22Rv1 (cell line): ENCODE data around the gene EIF3L.

ENCODE experiments used
- H3K27ac ChIP-seq: fragments of 450-650 bp; 2 replicates; pipeline ENCODE4 v1.5.1; 2017
- CTCF ChIP-seq: fragments of 450-650 bp; IDR thresholded peaks from 2 replicates; pipeline ENCODE4 v1.5.1; 2017; ENCODE audit warnings: mild to moderate bottlenecking
- ZFX ChIP-seq: fragments of 450-650 bp; IDR thresholded peaks from 2 replicates; pipeline ENCODE4 v1.6.1; 2017; ENCODE audit warnings: antibody characterized with exemption, borderline replicate concordance

The EIF3L gene

GRCh38 chr22:37916311-37916710, 67.1 kb downstream of the EIF3L start:
- TF ChIP-seq CTCF (no peak), ZFX (no peak)
- H3K27ac ChIP-seq = no peak overlapping the region

- TF ChIP-seq ZFX = no peak
- TF ChIP-seq CTCF = no peak
- no peak overlapping the region for H3K27ac ChIP-seq
Measured at GRCh38 chr22:37917874-37918548, 68.8 kb downstream of the EIF3L start.

GRCh38 chr22:37918580-37919270, 69.5 kb downstream of the EIF3L start:
- TF ChIP-seq ZFX = no peak
- no peak for TF ChIP-seq CTCF
- no peak overlapping the region for H3K27ac ChIP-seq

GRCh38 chr22:37920126-37920525, 70.9 kb downstream of the EIF3L start:
- H3K27ac ChIP-seq = no peak overlapping the region
- no peak for TF ChIP-seq ZFX
- TF ChIP-seq CTCF = no peak

- TF ChIP-seq ZFX (no peak), CTCF (no peak)
- H3K27ac ChIP-seq = no peak overlapping the region
Measured at GRCh38 chr22:37922191-37922590, 73.0 kb downstream of the EIF3L start.

- H3K27ac ChIP-seq = no peak overlapping the region
- no peak for TF ChIP-seq CTCF
- no peak for TF ChIP-seq ZFX
Measured at GRCh38 chr22:37923927-37924326, 74.7 kb downstream of the EIF3L start.

GRCh38 chr22:37924386-37925065, 75.3 kb downstream of the EIF3L start:
- TF ChIP-seq ZFX (no peak), CTCF (no peak)

More at GRCh38 chr22:37924386-37925065, 75.3 kb downstream of the EIF3L start:
- H3K27ac ChIP-seq = no peak overlapping the region
